NCI-H2171 treated with DMSO at 0.1 percent for 48 hours (cell line): ENCODE results near the gene GALNTL6.

Experiments
- DNase-seq: peaks from one replicate; lab custom pipeline; 2025; lab: John Stamatoyannopoulos, UW

GALNTL6 gene

DNA sequence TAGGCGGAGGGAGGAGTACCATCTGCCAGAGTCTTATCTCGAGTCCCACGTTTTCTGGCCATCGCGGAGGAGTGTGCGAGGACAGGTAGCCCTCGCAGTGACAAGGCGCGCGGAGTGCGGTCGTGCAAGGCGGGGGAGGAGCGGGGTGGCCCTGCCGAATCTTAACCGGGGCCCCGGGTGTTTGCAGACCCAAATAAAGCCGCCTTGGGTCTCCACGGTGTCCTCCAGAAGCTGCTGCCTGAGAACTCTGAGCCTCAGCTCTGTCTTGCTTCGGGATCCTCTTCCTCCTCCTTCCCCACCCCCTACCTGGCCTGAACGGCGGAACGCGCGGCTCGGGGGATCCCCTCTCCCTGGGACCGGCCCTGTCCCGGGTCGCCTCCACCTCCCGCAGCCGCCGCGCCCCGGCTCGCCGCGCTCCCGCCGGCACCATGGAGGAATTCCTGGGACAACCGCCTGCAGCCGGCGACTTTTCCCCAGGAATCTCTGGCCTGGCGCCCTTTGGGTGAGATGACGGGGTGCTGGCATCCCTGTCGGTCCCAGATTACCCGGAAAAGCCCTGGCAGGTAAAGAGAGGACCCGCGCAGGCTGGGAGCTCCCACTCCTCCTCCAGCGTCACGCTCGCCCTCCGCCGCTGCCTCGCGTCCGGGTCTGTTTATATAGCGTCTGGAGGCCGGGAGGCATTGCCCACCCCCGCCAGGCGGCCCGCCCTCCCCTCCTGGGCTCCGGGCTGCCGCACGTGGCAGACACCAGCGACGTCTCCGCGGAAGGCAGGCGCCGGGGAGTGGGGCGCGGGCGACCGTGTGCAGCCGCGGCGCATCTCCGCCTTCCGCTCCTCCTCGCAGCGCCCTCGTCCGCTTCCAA lies at the start of gene GALNTL6:
TSS of gene GALNTL6 (plus strand) at position 740 of the 861 bp plus-strand sequence.
- no peak for DNase-seq

DNA sequence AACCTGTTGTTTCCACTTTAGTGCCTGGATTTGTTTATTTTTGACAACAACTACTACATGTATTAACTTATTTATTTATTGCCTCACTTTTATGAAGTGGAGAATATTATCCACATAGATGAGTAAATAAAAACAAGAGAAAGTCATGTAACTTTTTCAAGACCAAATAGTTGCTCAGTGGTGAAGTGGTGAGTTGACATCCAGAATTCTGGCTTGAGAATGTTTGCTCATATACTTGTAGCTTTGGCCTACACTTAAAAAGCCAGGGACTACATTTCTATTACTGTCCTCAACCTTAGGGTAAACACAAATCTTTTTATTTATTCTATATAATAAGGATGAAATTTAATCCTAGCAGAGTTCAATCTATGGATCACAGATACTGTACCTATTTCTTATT lies 47.7 kb upstream of the GALNTL6 start:
- no peak for DNase-seq

DNA sequence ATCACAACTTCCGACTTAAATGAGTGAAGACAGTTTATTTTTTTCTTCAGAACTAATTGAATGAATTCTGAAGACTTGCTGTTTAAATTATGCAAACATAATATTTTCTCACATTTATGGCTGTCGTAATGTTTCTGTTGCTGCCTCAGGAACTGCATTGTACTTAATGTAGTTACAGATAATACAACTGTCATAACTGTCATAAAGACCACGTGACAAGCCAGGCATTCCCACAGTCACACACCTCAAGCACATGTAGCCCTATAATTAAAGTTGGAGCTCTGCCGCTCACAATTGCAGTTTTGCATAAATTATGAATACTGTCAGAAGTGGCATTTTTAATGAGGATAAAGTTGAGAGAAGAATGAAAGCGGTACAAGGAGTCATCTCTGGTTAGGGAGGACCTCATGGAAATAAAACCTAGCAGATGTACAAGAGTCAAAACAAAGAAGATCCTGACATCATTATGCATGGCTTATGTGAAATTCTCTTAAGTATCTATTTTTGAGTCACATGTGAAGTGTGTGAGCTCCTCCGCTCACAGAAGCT lies 38.5 kb upstream of the GALNTL6 start:
- DNase-seq: no peak

DNA sequence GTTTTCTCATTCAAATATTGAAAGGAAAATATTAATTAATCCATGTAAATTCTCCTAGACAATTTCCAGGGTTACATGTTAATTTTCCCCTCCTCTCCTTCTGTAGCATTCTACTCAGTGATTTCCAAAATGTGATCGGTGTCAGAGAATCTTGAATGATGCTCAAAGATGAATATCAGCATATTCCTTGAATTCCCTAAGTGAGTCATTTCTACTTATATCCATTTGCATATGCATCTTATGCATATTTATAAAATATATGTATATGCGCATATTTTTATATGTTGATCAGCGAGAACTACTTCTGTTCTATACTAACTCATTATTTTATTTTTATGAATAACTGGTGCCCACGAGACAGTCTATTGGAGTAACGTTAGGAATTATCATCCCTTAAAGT lies 33.9 kb upstream of the GALNTL6 start:
- no peak for DNase-seq

DNA sequence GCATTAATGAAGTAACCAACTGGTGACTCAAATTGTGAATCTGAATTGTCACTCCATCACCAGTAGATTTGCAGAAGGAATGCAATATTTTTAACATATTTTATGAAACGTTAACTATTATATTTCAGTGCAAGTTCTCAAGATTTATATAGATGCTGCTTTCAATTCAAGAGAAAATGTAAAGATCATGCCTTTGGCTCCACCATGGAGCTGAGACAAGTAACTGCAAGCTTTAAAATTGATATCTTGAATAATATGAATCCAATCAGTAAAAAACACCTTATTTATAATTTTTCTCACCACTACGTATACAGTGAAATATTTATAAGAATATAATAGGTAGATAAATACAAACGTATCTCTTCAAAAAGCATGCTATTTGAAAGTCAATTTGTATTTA lies 27.8 kb upstream of the GALNTL6 start:
- no peak for DNase-seq

DNA sequence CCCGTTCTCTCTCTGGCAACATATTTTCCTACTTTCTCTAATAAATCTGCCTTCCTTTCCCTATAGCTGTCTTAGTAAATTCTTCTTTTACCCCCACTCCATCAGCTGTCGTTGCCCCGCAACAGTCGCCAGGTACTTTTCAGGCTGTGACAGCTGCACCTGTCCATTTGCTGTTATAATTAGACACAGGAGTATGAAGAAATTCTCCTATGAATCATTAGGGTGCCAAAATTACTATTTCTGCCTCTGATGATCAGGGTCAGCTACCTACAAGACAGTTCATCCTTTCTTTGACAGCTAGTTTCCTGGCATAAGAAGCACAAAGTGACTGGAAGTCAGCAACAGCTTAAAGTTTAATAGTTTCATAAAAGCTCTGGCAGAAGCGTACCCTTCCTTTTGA lies 19.5 kb upstream of the GALNTL6 start:
- DNase-seq: no peak

DNA sequence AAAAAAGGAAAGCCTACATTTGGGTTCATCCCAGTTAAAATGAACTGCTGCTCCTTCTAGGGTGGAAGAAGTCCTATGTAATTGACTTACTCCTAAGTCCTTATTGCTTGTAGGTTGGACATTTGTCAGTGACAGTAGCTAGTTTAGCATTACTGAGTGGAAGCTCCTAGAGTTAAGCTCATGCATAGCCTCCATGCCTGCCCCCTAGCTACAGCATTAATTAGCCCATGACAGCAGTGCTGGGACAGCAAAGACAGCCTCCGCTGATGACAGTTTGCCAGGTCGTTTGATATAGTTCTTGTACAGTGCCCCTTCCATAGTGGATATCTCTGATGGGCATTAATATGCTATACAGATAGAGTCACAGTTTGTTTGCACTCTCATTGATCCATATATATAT lies 18.7 kb upstream of the GALNTL6 start:
- no peak for DNase-seq

DNA sequence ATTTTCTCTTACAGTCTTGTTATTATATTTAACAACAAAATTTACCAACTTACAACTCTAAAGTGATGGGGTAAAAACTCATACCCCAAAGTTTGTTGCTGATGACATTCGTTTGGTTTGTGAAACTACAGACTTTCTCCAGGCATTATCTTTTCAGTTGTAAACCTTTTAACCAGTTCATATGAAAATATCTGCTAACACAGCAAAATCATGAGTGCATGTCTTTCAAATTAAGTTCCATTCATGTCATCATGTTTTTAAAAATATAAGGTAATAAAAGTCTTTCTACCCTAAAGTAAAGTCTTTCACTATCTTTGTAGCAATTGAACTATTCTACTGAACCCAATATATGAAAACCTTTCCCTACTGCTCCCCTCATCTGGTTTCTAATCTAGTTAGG lies 3.4 kb upstream of the GALNTL6 start:
- DNase-seq: no peak

DNA sequence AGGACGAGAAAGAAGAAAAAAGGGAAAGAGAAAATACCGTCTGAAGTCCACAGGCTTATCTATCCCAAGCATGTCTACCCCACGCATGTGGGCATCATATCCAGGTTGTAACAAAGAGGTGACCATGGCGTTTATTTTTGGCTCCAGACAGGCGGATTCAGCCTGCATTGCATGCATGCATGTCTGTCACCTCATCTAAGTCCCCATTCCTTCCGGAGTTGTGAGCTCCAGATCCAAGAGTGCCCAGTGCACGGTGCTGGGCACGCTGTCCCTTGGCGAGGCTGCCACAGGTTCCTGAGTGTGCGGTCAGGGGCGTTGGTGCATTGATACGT lies 905 bp upstream of the GALNTL6 start:
- DNase-seq: no peak

DNA sequence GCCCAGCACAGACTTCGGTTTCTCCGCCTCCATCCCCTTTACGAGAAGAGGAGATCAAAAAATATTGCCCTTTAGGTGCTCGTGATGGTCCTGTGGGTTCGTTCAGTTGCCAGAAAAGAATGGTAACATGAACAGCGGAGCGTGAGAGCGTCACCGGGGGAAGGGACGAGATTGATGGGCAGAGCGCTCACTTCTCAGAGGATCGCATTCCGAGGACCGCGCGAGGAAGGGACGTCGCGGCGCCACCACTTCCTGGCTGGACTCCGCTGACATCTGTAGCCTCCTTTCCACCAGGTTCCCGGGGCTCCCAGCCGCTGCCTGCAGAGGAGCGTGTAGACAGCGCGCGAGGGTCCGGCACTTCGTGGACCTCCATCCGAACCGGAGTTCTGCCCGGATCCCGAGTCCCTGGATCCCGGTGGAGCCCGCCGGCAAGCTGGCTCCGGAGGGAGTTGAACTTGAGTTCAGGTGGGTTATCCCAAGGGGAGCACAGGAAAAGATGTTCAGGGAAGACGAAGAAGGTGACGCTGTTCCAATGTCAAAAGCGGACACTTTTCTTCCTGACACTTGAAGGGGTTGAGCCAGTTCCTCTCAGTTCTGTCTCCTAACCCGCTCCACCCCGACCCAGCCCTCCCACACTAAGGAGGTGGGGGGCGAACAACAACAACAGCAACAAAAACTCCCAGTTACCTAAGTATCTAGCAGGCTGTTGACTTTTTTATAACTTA lies 484 bp downstream of the GALNTL6 start:
- DNase-seq: no peak

DNA sequence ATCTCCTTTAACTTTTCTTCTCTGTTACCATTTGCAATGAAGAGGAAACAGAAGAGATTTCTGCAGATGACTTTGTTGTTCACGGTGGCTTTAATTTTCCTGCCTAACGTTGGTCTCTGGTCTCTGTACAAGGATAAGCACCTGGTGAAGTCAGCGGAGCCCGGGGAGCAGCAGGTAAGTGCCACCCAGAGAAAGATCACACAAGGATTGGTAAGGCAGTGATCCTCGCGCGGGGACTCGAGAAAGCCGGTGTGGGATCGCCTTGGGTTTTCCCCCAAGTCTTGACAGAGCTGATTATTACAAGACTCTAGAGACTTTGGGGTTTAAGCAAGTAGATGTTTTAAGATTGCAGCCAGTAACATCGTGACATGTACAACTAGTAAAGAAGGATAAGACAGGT lies 1.3 kb downstream of the GALNTL6 start:
- DNase-seq: no peak

DNA sequence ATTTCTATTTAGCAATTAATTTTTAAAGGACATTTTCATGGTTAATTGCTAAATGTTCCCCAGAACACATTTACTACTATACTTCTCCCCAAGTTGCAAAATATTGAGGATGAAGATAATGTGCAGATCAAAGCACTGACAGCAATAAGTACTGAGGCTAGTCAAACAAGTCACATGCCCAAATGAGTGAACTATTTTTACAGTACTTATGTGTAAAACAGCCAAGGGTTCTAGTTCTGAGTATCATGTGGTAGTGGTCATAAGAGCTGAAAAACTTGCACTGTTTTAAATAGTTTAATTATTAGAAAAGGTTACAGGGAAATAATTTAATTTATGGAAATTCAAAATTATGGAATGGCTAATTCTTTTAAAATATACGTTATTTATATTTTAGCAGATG lies 3.8 kb downstream of the GALNTL6 start:
- DNase-seq: no peak

DNA sequence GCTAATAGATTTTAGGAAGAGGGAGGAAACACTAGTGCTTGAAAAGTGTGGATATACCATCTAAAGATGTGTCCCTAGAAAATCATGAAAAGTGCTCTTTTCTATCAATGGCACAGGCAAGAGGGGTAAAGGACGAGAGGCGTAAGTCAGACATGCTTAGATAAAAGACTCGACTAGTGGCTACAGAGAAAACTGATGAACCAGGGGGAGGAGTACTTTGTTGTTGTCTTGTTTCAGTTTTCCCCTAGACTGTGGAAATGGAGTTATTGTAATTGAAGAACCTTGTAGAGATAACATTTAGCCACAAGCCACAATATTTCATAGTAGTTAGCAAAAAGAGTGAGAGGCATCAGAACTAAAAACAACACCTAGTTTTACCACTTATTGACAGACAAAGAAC lies 21.4 kb downstream of the GALNTL6 start:
- DNase-seq: no peak

DNA sequence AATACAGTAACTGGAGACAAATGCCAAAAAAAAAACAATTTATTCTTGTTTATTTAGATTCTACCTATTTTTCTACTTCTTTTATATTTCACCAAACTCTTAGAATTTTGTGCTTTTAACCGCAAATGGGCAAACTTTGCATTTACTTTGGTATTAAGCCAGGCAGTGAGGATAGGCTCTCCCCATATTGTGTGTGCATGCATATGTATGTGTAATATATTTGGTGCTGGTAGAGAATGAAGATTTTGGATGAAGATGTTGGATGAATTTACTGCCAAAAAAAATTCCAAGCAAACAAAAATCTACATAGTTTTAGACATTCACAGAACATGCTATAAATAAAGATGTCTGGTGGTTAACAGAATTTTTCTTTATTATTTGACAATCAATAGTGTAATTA lies 30.3 kb downstream of the GALNTL6 start:
- DNase-seq: no peak

DNA sequence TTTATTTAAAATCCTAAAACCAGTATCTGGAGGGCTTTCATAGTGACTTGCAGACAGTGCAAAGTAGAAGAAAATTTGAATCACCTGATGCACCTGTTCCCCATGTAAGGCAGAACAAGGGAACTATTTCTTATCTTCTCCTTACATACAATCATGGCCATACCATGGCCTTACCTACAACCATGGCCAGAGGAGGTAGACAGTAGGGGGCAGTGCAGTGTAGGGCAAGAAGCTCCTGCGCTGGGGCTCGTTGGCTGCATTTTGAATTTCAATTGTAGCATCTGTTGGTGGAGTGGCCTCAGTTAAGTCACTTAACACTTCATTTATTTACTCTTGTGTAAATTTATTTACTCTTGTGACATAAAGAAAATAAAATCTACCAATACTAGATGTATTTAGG lies 33.0 kb downstream of the GALNTL6 start:
- DNase-seq: peak; percentile 0

DNA sequence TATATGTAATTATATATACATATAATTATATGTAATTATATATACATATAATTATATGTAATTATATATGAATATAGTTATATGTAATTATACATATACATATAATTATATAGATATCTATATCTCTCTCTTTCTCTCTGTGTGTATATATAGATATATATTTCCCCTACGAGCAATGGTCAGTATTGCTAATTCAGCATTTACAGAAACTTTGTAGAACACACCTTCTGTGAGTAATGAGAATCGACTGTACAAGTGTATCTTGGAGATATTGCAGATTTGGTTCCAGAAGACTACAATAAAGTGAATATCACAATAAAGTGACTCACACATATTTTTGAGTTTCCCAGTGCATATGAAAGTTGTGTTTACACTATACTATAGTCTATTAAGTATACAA lies 33.7 kb downstream of the GALNTL6 start:
- no peak for DNase-seq

DNA sequence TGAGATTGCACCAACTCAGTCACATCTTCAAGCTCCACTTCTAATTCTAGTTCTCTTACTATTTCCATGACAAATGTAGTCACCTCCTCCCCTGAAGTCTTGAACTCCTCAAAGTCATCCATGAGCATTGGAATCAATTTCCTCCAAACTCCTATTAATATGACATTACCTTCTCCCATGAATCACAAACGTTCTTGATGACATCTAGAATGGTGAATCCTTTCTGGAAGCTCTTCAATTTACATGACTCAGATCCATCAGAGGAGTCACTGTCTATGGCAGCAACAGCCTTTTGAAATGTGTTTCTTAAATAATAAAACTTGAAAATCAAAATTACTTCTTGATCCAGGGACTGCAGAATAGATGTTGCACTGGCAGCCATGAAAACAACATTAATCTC lies 34.5 kb downstream of the GALNTL6 start:
- no peak for DNase-seq

DNA sequence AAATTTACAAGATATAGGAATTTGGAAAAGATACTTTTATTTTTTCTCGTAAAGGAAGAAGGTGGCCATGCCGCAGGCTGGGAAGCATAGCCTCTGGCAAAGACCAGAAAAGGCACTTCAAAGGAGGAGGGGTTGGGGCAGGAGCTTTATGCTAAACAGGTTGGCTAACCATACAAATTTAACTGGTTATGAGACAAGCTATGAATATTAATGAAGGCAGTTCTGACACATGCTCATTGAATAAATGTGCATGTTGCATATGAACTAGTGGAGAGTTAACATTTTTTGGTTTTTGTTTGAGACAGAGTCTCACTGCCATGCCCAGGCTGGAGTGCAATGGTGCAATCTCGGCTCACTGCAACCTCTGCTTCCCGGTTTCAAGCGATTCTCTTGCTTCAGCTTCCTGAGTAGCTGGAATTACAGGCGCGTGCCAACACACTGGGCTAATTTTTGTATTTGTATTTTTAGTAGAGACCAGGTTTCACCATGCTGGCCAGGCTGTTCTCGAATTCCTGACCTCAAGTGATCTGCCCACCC lies 36.5 kb downstream of the GALNTL6 start:
- no peak for DNase-seq

DNA sequence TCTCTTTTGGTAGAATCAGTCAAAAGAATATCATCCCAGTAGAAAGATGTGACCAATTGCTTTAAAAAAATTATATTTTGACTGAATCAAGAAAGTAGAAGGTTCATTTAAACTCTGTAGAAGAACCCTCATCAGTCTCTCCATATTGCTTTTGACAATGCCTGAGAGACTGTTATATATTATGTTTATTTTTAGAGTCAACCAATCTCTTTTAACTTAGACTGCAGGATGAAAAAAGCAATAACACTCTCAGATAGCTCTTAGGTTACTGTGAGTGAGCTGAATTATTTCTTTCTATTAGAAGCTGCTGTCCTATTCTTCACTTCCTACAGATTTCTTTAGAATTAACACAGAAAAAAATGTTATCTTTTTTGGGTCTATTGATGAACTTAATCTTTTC lies 38.1 kb downstream of the GALNTL6 start:
- DNase-seq: no peak

DNA sequence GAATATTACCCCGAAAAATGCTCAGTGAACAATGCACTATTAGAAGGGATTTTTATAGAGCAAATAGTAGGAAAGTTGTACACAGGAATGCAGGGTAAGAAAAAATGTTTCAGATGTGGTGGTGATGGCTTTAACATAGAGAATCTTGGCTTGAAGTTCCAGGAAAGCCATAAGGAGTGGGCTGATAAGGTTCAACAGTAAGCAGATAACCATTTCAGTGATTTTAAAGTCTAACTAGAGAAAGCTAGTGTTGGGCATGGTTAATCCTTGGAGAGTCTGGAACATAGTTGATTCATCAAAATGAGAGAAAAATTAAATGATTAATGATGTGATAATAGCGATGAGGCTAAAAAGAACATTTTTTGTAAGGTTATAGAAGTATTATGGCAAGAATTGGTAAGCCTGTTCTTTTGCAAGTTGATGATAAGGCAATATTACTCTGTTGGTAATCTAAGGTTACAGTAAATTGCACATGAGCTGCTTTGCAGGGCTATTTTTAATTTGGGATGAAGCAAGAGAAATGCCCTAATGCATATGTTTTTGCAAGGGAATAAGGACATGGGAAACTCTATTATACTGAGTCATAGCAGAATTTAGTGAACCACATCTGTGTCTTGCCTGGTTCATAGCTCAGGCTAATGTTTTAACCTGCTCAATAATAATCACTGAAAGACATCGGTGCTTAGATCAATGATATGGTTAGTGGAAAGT lies 44.3 kb downstream of the GALNTL6 start:
- DNase-seq: no peak

DNA sequence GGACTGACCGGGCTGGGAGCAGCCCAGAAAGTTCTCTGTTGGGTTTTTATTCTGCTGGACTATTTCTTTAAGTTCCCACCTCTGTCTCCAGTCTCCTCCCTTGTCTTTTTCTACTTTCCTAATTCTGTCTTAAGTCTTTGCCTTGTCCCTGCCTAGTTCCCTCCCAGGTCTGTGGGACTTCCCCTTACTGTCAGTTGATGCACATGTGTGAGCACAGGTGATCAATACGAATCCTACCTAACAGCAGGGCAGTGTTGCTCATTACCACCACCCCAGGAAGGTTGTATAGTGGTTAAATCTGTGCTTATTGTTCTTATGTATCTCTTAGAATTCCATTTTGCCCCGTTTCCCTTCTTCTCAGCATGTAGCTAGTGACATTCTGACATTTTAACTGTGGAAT lies 62.1 kb downstream of the GALNTL6 start:
- DNase-seq: no peak

DNA sequence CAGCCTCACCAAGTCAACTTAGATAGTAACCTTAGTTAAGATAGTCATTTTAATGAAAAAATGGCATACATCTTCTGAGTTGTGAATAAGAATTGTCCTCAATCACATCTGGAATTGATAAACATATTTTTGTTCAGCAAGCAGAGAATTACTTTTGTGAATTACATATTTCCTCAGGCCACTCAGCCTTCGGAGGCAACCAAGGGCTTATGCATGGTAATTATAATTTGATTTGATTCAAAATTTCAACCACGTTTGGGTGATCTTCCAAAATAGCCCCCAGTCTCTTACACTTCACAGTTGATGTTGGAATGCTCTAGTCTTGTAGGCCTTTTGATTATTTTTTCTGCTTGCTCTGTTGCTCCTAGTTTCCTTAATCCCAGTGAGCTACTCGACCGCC lies 63.4 kb downstream of the GALNTL6 start:
- no peak for DNase-seq

DNA sequence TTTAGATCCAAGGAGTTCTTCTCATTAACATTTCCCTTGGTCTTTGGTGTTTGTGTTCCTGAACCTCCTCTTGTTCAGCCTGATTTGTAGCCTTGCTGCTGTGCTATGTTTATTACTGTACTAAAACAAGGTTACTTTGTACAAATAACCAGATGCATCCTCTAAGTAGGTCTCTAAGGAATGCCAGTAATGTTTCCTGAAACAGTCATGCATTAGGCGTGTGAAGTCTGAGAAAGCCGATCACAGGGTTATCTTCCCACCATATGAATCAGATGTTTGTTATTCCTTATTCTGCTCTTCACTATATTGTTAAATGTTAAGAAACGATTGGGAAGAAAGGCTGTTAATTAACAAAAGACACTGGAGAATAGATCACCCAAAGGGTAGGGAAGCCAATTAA lies 66.9 kb downstream of the GALNTL6 start:
- no peak for DNase-seq
